Body of pancreas (tissue), 4 donors: Measurements from ENCODE around the gene SLC1A2. TPM values are rescaled to one million over a fixed set of nuclear protein-coding genes. Genes with fewer than 3 reads are reported as not detected.

Experiments
- ATAC-seq: fragments of 150-250 bp; one replicate; pipeline ENCODE4 v1.9.1; 2016
- DNase-seq, 4 donors: peaks; one replicate each; pipeline ENCODE4 v3.0.0-alpha.2; 2019
- H3K27ac ChIP-seq, 4 donors: fragments of 200-600 bp; sonication (generic); 1 replicate in 3 of 4; 2 replicates in 1 of 4; pipeline versions ENCODE4 v1.5.1 to v1.6.1; 2016 to 2019; ENCODE audit warnings: mild to moderate bottlenecking in 1 of 4, mixed read lengths in 1 of 4, moderate library complexity in 1 of 4
- H3K27me3 ChIP-seq, 2 donors: fragments of 200-600 bp; sonication (generic); one replicate each; pipeline ENCODE4 v1.6.0; 2016; ENCODE audit warnings: mild to moderate bottlenecking in 1 of 2
- H3K36me3 ChIP-seq, 2 donors: fragments of 200-600 bp; sonication (generic); replicated peaks in 1 of 2; 2 replicates each; pipeline ENCODE4 v1.5.1; 2016; ENCODE audit warnings: low read depth in 2 of 2; ENCODE audit not compliant: insufficient read depth in 1 of 2
- H3K4me1 ChIP-seq: fragments of 200-600 bp; sonication (generic); one replicate; pipeline ENCODE4 v1.6.0; 2016
- H3K4me3 ChIP-seq, 2 donors: fragments of 200-600 bp; sonication (generic); 1 replicate in 1 of 2; 2 replicates in 1 of 2; pipeline ENCODE4 v1.5.1; 2016 to 2019
- H3K9me3 ChIP-seq, 3 donors: fragments of 200-600 bp; sonication (generic); 1 replicate in 2 of 3; 2 replicates in 1 of 3; pipeline ENCODE4 v1.5.1; 2016
- CTCF ChIP-seq, 7 experiments: fragments of 450-650 bp in 4 of 7; fragments of 200-600 bp in 3 of 7; sonication (generic) in 3 of 7; IDR thresholded peaks; one replicate each; pipeline ENCODE4 v1.5.1; 2016 to 2019; ENCODE audit warnings: antibody characterized with exemption in 7 of 7
- POLR2A ChIP-seq, 3 donors: fragments of 450-650 bp; IDR thresholded peaks; one replicate each; pipeline ENCODE4 v1.6.1; 2016; ENCODE audit warnings: antibody characterized with exemption in 3 of 3, mild to moderate bottlenecking in 2 of 3
- WGBS, 2 donors: methylation state at CpG; one replicate each; pipeline ENCODE4 v1.1.5; 2017; 5-methylcytosine and 5-hydroxymethylcytosine counted together
- intact Hi-C: fragments of 100-400 bp; cut with DNase I; formaldehyde crosslinking; loops from one replicate; pipeline ENCODE4 v1.15.1; 2023
- total RNA-seq, 2 donors: library from RNA; depleted of rRNA; stranded (reverse); fragments of >200 nt; gene quantifications; one replicate each; pipeline ENCODE4 v1.1.0, GENCODE V29; 2016

The SLC1A2 gene
- total RNA-seq, 2 donors from 2014 or later = 23.1 to 73.7 TPM

DNA sequence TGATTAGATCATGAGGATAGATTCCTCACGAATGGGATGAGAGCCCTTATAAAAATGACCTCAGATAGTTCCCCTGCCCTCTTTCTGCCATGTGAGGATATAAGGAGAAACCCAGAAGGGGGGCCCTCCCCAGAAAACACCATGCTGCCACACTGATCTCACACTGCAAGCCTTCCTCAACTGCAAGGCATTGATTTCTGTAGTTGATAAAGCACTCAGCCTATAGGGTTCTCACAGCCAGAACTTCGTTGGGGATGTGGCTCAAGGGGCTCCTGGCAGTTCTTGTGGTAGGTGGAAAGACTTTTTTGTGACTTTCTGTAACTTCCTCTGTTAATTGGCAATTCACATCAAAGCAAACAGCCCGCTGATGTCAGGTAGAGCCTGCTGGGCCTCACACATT is 171.5 kb downstream of the SLC1A2 start:
- no peaks in the 10 kb centered on the region for H3K9me3 ChIP-seq
- WGBS, 2 donors = 83 to 85% methylated on average over 3 of the region's 3 CpGs
- no peak for DNase-seq
- TF ChIP-seq CTCF (IDR thresholded peaks at IDR 0.05) (no peak), POLR2A (IDR thresholded peaks at IDR 0.05) (no peak)
- intact Hi-C loops = no loop called here
- ATAC-seq = no peak
- H3K4me1 ChIP-seq = peaks cover 25% of the 10 kb centered on the region
- H3K27me3 ChIP-seq = no peaks in the 10 kb centered on the region
- H3K4me3 ChIP-seq = no peak overlapping the region
- no peak overlapping the region for H3K27ac ChIP-seq
- no peaks in the 10 kb centered on the region for H3K36me3 ChIP-seq

- no peak overlapping the region for H3K27ac ChIP-seq
These were observed 171.9 kb downstream of the SLC1A2 start for GRCh38 chr11:35247428-35247827.

DNA sequence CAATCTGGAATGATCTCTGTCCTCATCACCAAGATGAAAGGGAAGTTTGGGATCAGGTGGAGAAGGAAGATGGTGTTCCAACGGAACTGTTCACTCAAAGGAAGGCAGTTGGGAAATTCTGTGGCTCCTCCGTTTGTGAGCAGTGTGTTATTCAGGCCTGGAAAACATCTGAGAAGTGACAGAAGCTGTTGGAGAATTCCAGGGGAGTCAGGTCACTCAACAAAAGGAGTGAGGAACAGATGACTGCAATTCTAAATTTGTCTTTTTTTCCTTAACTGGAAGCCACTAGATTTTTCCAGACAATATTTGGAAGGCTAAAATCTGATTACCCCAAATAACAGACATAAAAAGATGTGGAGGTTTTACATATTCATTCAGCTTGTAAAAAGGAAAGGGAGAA is 172.6 kb downstream of the SLC1A2 start:
- no peaks in the 10 kb centered on the region for H3K9me3 ChIP-seq
- no peaks in the 10 kb centered on the region for H3K27me3 ChIP-seq
- ATAC-seq = no peak
- DNase-seq = no peak
- no peak for TF ChIP-seq CTCF (IDR thresholded peaks at IDR 0.05)
- TF ChIP-seq POLR2A (IDR thresholded peaks at IDR 0.05) = no peak
- no peaks in the 10 kb centered on the region for H3K36me3 ChIP-seq
- no peak overlapping the region for H3K4me3 ChIP-seq
- intact Hi-C loops = no loop called here
- 56 to 62% methylated on average over 2 of the region's 2 CpGs for WGBS, 2 donors
- H3K4me1 ChIP-seq = peaks cover 26% of the 10 kb centered on the region
- H3K27ac ChIP-seq = no peak overlapping the region

More at GRCh38 chr11:35247428-35247827, 171.9 kb downstream of the SLC1A2 start:
- H3K36me3 ChIP-seq = no peaks in the 10 kb centered on the region
- H3K27me3 ChIP-seq = no peaks in the 10 kb centered on the region
- no peaks in the 10 kb centered on the region for H3K9me3 ChIP-seq
- H3K4me1 ChIP-seq = peaks cover 26% of the 10 kb centered on the region
- intact Hi-C loops = no loop called here
- H3K4me3 ChIP-seq = no peak overlapping the region
- TF ChIP-seq POLR2A (IDR thresholded peaks at IDR 0.05) (no peak), CTCF (IDR thresholded peaks at IDR 0.05) (no peak)
- WGBS, 2 donors = 71 to 87% methylated on average over 1 to 3 of the region's 3 CpGs
- DNase-seq (peak in 1 of 4 donors; percentile 36), ATAC-seq (no peak)

- Histone ChIP-seq H3K27ac (no peak overlapping the region), H3K9me3 (no peaks in the 10 kb centered on the region), H3K27me3 (no peaks in the 10 kb centered on the region), H3K4me1 (peaks cover 26% of the 10 kb centered on the region), H3K4me3 (no peak overlapping the region), H3K36me3 (no peaks in the 10 kb centered on the region)
- intact Hi-C loops = no loop called here
- no peak for DNase-seq
- no peak for ATAC-seq
- no peak for TF ChIP-seq CTCF (IDR thresholded peaks at IDR 0.05)
- TF ChIP-seq POLR2A (IDR thresholded peaks at IDR 0.05) = no peak
- WGBS, 2 donors = 100% methylated on average over 1 of the region's 1 CpG
These were observed 173.6 kb downstream of the SLC1A2 start for GRCh38 chr11:35245786-35246185.

DNA sequence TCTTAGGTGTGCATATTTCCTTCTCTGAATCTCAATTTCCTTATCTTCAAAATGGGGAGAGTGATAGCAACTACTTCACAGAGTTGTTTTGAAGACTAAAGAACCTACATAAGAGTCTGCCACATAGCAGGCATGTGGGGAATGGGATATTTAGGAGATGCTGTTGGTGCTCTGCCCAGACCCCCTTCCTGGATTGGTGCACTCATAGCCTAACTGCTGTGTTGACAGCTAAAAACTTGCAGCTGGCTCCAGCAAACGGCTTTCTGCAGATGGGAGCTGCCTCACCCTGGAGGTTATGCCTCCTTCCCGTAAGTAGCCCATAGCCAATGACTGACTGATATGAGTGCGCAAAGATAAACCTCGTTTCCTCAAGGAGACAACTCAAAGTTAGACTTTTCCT is 174.3 kb downstream of the SLC1A2 start:
- Histone ChIP-seq H3K27me3 (no peaks in the 10 kb centered on the region), H3K4me1 (peaks cover 26% of the 10 kb centered on the region), H3K9me3 (no peaks in the 10 kb centered on the region), H3K4me3 (no peak overlapping the region), H3K27ac (no peak overlapping the region), H3K36me3 (no peaks in the 10 kb centered on the region)
- TF ChIP-seq CTCF (IDR thresholded peaks at IDR 0.05) (no peak), POLR2A (IDR thresholded peaks at IDR 0.05) (no peak)
- intact Hi-C loops = no loop called here
- WGBS, 2 donors = 75 to 82% methylated on average over 4 of the region's 4 CpGs
- no peak for ATAC-seq
- DNase-seq = no peak
